GM08714 (cell line): Measurements from ENCODE around the gene CTNND2.

Experiments
- H3K4me3 ChIP-seq: fragments of 200-500 bp; sonication (Bioruptor generic); 2 replicates; pipeline ENCODE4 v1.5.1; 2014; ENCODE audit warnings: mild to moderate bottlenecking, low read length, inconsistent platforms
- ZNF274 ChIP-seq: IDR thresholded peaks from 2 replicates; pipeline ENCODE4 v1.6.1; 2012; ENCODE audit warnings: mild to moderate bottlenecking, low read depth, low read length

Gene CTNND2

DNA sequence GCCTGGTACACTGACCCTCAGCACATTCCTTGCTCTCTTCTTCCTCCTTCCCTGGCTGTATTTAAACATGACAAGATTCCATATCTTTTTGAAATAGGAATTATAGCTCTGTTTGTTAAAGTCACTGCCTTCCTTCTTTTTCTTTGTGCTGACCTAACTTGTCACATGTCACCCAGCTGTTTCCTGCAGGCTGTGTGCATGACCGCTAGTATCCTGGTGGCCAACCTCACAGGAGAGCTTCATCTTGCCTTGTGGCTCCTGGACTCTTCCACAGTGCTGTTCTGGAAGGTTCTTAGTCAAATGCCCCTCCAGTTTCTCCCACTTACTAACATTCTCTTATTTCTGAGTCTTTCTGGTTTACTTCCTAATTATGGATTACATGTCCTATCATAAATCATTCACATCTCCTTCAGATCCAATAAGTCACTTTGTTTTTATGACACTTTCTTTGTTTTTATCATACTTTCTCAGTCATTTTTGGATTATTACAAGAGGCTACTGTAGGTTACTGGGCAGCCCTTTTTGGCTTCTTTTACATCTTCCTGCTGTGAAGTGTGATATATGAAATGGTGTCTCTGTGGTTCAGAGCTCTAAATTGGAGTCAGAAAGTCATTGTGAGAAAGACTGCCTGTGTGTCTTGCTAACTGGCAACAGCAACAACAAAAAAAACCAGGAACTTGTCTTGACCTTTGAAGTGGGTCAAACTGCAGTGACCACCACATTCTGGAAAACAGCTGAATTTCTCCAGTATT lies 679.6 kb downstream of the CTNND2 start:
- no peak for TF ChIP-seq ZNF274

DNA sequence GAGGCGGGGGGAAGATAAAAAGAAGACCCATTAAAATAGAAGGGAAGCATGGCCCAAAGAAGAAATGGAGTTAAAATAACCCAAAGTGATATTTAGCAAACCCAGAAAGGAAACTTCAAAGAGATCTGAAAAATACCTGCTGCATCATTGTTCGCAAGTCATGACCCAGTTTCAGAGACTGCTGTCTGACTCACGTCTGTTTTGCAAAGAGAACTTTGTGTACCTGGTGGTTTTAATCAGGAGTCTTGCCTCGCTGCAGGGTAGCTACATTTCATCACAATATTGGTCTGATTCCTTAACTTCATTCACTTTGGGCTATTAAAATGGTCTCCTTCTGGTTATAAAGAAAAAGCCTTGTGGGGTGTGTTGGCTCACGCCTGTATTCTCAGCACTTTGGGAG lies 682.1 kb downstream of the CTNND2 start:
- H3K4me3 ChIP-seq = no peak overlapping the region
- TF ChIP-seq ZNF274 = no peak

More for the DNA sequence above, 679.6 kb downstream of the CTNND2 start:
- no peak overlapping the region for H3K4me3 ChIP-seq

DNA sequence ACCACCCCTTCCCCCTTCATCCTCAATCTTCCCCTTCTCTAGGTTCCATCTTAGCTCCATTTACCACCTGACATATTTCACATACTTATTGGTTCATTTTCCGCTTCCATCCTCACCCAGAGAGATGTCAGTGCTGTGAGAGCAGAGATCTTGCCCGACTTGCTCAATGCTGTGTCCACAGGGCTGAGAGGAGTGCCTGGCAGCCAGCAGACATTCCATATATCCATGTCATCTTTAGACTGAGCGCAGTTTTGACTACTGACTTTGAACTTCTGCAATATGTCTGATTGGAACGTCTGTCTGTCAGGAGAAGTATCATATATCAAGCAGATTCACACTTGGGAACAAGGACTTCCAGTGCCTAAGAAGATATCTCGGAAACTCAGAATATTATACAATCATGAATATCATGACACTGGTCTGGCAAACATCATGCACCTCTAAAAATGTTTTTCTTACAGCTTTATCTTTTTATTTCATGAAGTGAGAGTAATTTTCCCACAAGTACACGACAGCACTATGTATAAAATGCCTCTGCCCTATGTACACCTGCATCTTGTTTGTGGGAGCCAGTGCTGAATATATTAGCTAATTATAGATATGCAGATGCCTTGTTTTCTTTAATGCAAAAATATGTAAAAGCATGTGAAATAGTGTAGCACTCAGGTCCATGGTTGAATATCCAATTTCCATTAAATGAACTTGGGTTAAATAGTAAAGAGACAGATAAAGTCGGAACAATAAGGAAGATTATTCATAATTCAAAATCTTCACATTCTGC lies 689.2 kb downstream of the CTNND2 start:
- no peak for TF ChIP-seq ZNF274
- no peak overlapping the region for H3K4me3 ChIP-seq

DNA sequence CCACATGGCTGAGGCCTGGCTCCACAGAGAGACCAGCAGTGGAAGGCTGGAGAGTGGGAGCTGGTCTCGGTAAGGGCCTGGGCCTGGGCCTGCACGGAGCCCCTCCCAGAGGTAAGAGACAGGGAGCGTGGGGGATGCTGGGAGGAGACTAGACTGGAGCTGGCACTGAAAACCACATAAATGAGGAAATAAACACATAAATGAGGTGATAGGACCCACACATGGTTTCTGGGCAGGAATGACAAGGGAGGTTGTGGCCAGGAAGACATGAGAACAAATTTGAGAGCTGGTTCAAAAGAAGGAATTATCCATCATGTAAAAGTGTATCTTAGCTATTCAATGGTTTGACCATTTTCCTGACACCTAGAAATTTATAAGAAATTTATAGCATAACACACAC lies 691.5 kb downstream of the CTNND2 start:
- H3K4me3 ChIP-seq = no peak overlapping the region

DNA sequence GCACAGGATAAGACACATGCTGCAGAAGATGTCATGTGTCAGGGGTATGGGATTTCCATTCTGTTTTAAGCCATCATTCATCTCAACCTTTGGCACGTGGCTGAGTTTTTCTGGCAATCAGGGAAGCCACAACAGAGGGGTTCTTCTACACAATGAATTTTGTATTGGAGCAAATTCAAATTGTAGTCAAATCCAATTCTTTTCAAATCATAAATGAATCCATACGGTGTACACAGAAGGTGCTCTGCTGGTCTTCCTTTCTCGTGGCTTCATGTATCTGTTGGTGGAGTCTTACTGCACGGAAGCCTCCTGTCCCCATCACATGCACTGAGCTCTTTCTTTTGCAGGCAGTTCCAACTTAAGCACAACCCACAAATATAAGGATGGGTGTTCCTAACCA lies 706.5 kb downstream of the CTNND2 start:
- H3K4me3 ChIP-seq = no peak overlapping the region
- TF ChIP-seq ZNF274 = no peak

More for the DNA sequence above, 691.5 kb downstream of the CTNND2 start:
- no peak for TF ChIP-seq ZNF274

DNA sequence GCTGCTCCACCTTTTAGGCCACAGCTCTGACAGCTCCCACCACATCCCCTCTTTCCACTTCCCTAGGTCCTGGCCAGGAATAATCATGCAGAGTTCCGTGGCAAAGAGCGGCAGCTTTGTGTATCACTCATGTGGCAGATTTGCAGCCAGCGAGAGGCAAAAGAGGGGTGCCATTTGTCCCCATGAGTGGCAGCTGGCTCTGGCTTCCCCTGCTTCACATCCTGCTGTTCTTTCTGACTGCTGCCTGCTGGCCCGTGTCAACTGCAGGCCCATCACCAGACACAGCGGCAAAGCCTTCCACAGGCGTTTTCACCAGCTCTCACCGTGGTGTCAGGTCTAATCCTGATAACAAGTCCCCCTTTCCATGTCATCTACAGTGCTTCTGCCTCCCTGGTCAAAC lies 712.6 kb downstream of the CTNND2 start:
- H3K4me3 ChIP-seq = no peak overlapping the region

DNA sequence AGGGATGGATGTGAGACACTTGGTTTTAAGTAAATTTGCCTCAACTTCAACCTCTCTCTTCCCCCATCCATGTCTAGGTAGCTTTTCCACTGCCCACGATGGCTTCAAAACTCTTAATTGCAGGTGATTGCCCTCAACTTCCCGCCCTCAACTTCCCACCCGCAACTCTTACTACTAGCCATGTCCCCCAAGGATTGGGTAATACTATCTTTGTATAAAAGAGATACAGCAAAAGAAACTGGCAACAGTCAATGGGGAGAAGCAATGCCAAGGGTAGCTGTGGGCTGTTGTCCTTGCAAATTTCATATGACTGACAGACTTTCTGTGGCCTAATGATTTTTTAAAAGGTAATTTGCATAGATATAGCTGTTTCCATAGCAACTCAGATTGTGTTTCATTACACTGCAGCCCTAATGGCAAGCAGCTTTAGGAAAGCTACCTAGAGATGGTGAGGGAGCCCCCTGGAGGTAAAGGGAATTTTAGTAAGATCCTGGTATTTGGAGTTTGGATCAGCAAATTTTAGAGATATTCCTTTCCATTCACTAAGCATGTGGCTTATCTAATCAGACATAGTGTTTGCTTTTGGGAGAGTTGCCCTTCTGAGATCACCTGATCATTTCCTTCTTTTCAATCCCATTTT lies 721.7 kb downstream of the CTNND2 start:
- TF ChIP-seq ZNF274 = no peak
- no peak overlapping the region for H3K4me3 ChIP-seq

More for the DNA sequence above, 712.6 kb downstream of the CTNND2 start:
- TF ChIP-seq ZNF274 = no peak

DNA sequence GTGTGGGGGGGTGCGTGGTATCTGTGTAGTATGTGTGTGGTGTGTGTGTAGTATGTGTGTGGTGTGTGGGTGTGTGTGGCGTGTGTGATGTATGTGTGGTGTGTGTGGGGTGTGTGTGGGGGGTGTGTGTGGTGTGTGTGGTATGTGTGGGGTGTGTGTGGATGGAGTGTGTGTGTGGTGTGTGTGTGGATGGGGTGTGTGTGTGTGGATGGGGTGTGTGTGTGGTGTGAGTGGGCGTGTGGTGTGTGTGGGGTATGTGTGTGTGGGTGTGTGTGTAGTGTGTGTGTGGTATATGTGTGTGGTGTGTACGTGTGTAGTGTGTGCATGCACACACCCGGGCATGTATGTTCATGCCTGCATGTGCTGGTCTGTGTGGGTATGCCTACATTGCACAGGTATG lies 722.3 kb downstream of the CTNND2 start:
- TF ChIP-seq ZNF274 = no peak
- H3K4me3 ChIP-seq = no peak overlapping the region

DNA sequence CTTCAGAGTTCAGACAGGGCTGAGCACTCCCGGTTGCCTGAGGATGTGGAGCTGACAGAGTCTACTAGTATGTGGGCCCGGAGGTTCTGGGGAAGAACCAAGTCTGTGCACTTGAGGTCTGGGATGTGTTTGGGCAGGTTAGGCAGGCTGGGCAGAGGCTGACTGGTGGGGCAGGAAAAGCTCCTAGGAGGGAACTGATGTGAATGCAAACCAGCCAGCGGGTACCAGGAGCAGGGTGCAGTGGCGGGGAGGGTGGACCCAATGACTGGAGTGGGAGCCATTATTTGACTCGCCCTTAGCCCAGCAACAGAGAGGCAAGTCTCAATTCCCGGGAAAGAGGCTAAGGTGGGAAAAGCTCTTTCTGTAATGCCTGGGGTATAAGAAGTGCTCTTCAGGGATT lies 723.4 kb downstream of the CTNND2 start:
- TF ChIP-seq ZNF274 = no peak
- no peak overlapping the region for H3K4me3 ChIP-seq

DNA sequence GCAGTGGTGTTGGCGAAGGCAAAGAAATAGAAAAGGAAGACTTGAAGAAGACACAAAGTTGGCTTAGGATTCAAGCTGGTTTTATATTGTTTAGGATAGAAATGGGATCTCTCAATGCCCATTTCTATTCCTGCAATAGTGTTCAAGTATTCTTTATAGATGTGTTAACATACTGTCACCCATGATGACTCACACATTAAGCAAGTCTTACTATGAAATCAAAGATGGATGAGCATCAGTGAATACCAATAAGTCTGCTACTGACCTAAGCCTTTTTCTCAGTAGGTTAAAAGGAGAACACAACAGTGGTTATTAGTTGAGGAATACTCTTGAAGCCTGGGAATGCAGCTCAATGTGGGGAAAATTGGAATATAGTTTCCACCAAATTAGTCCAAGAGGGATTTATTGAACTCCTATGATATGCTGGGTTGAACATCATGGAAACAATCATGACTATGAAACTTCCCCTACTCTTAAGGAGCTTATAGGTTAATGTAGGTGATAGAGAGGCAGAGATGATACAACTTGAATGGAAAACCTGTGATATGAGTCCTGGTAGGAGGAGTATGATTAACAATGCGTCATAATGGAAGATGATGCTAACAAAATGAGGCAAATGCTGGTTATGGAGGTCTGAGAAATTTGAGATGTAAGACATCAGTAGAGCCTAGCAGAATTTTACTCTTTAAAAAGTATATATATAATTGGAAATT lies 726.1 kb downstream of the CTNND2 start:
- no peak overlapping the region for H3K4me3 ChIP-seq
- TF ChIP-seq ZNF274 = no peak

DNA sequence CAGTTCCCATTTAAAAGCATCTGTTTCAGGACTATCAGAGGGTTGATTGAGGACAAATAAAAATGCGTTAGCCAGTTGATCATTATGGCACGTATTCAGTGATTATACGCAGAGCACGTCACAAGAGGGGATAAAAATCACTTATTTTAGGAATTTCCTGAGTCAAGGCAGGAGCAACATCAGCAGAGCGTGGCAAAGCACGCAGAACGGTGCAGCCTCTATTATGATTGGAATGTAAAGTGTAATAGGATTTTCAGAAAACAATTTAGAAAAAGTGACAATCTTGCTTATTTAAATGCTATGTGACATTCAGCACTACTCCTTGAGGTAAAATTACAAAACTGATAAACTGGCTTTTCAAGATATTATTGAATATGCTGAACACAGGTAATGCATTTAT lies 729.7 kb downstream of the CTNND2 start:
- no peak for TF ChIP-seq ZNF274
- H3K4me3 ChIP-seq = no peak overlapping the region

DNA sequence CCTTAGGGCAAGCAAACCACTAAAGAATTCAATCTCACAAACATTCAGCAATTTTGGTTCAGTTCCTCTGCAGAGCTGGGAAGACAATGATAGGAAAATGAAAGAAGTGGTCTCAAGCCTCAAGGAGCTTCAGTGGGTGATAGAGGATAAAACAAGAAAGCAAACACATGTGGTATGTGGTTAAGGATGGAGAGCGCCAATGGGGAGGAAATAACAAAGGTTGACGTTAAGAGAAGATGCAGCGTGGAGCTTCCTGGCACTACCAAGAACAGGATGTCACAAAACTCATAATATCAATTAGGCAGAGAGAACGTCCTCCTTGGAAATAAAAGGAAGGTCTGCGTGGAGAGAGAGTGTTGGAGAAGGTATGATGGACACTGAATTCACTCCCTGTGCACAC lies 731.8 kb downstream of the CTNND2 start:
- no peak overlapping the region for H3K4me3 ChIP-seq
- TF ChIP-seq ZNF274 = no peak

DNA sequence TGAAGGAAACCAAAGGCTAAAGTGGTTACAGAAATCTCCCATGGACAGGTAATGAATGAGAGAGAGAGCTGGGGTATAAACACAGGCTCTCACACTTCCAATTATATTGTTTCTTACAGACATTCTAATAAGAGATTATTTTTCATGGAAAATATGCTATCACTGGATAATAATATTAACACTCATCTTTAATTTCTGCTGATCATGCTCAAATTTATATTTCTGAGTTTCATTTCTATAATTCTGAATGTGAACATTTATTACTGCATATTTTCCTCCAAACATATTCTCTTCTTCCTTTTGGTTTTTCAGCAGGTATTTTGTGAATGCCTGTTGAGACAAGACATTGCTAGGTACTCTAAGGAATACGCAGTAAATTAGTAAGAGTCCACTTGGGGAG lies 733.0 kb downstream of the CTNND2 start:
- TF ChIP-seq ZNF274 = no peak
- H3K4me3 ChIP-seq = no peak overlapping the region

DNA sequence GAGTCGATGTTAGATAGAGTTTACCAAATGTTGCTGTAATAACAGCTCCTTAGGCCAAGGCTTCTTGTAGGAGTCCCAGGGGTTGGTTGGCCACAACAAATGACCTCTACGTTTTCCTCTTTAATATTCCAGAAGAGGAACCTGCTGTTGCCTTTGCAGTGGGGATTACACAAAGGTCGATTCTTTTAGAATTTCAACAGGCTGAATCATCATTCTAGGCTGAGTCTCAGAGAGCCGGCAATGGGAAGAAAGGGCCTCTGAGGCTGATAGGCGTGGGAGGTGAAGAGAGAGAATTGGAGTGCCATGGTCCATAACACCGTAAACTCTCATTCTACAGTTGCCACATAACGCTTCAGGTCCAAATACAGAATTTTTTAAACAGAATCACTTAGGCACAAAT lies 737.3 kb downstream of the CTNND2 start:
- no peak overlapping the region for H3K4me3 ChIP-seq
- no peak for TF ChIP-seq ZNF274

DNA sequence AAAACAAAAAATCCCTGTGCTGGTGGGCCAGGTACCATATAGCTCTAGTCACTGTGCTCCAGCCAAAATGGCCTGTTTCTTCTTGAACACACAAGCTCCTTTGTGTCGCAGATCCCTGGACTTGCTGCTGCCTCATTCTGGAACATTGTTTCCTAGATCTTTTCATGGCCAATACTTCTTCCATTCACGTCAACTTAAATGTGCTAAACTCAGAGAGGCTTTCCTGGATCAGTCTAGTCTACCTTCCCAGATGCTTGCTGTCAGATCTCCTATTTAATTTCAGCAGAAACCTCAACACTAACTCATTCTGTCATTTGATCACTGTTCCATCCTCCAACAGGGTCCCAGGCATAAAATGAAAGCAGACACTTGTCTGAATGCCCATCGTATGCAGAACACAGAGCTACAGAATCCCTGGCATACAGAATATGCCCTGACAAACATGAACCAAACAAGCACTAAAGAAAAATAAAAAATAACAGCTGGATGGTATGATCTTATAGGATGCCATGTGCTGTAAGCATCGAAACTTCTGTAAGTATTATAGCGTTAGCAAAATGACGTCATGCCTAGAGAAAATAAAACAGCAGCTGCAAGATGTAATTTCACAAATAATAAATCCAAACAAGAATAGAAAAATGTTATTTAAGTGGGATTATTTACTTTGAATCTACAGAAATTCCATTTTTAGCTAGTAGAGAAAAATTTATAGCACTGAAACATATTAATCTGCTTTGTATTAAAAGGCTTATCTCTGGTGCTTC lies 739.5 kb downstream of the CTNND2 start:
- no peak overlapping the region for H3K4me3 ChIP-seq
- no peak for TF ChIP-seq ZNF274
